ENCODE measurements around the gene ANAPC2. TPM values are rescaled to one million over a fixed set of nuclear protein-coding genes. Genes with fewer than 3 reads are reported as not detected.

The ANAPC2 gene
- total RNA-seq, 2 experiments from 2014 or later = 34.8 to 90.4 TPM

- CTCF ChIA-PET (ENCODE audit: unreplicated experiment) = interaction anchor here (0.6 to 0.7 kb wide), 2 partner anchors 15 kb away, joined by 3 to 6 read pairs; no protein-coding TSS in a partner anchor
Observed at GRCh38 chr9:137191691-137192447, 3.5 kb upstream of the ANAPC2 start.

DNA sequence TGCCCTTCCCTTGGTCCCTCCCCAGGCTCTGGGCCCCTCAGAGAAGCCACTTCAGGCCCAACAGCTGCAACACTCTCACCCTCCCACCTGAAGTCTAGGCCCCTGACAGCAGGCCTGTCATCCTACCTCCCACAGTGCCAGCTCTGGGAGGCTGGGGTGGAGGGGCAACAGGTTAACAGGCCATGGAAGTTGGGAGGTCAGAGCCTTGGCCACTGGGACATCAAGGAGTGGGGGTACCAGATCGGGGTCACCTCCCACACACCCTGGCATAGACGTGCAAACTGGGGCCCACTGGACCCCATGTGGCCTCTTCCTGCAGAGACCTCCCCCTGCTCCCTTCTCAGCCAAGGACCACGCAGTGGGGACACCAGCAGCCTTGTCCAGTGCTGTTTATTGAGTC lies 2.9 kb upstream of the ANAPC2 start:
- ChIA-PET CTCF (ENCODE audit: unreplicated experiment) (interaction anchor here (0.6 kb wide), 1 partner anchor 15 kb away, joined by 6 read pairs; no protein-coding TSS in a partner anchor), POLR2A (no interaction called here)
- Histone ChIP-seq H4K20me1 (ENCODE audit: insufficient read depth, low read length) (peaks cover 6% of the 10 kb centered on the region; the same call in 1 of the 2 replicates), H3K9me3 (ENCODE audit: low read length) (no peaks in the 10 kb centered on the region), H3K27ac (ENCODE audit: low read depth, low read length, poor library complexity, severe bottlenecking) (no peak overlapping the region), H3K4me1 (ENCODE audit: insufficient read depth, low read length, poor library complexity, severe bottlenecking) (peaks cover 26% of the 10 kb centered on the region), H2AFZ (ENCODE audit: low read length) (no peak overlapping the region), H3K36me3 (ENCODE audit: insufficient read depth, low read length) (peaks cover 24% of the 10 kb centered on the region; the same call in 1 of the 2 replicates), H3K9me2 (ENCODE audit: insufficient read depth, low read length) (no peaks in the 10 kb centered on the region), H3K4me3 (ENCODE audit: low read depth, low read length, poor library complexity, severe bottlenecking) (no peak overlapping the region), H3K79me2 (ENCODE audit: insufficient read depth, low read depth, low read length) (peaks cover 32% of the 10 kb centered on the region), H3K4me2 (ENCODE audit: low read length) (no peak overlapping the region)
- DNase-seq (ENCODE audit: low spot score) = no peak
- intact Hi-C loops (cut with micrococcal nuclease; ENCODE audit: unreplicated experiment) = no loop called here
- BruUV-seq (replicated peaks) = no TSS peak
- TF ChIP-seq EZH2phosphoT487 (IDR thresholded peaks at IDR 0.05; ENCODE audit: borderline replicate concordance, low read depth, low read length) = no peak
- no peak for TF ChIP-seq CTCF (conservative IDR thresholded peaks at IDR 0.05; ENCODE audit: low read length)

More at GRCh38 chr9:137191691-137192447, 3.5 kb upstream of the ANAPC2 start:
- Histone ChIP-seq H3K9me3 (ENCODE audit: low read length) (no peaks in the 10 kb centered on the region), H3K9me2 (ENCODE audit: insufficient read depth, low read length) (no peaks in the 10 kb centered on the region), H3K4me1 (ENCODE audit: insufficient read depth, low read length, poor library complexity, severe bottlenecking) (peaks cover 20% of the 10 kb centered on the region), H3K79me2 (ENCODE audit: insufficient read depth, low read depth, low read length) (peaks cover 26% of the 10 kb centered on the region), H2AFZ (ENCODE audit: low read length) (no peak overlapping the region), H3K27ac (ENCODE audit: low read depth, low read length, poor library complexity, severe bottlenecking) (no peak overlapping the region), H3K36me3 (ENCODE audit: insufficient read depth, low read length) (peaks cover 20% of the 10 kb centered on the region; the same call in 1 of the 2 replicates), H3K4me3 (ENCODE audit: low read depth, low read length, poor library complexity, severe bottlenecking) (no peak overlapping the region), H3K4me2 (ENCODE audit: low read length) (no peak overlapping the region), H4K20me1 (ENCODE audit: insufficient read depth, low read length) (peaks cover 6% of the 10 kb centered on the region; the same call in 1 of the 2 replicates)
- intact Hi-C loops (cut with micrococcal nuclease; ENCODE audit: unreplicated experiment) = no loop called here
- no peak for DNase-seq (ENCODE audit: low spot score)
- TF ChIP-seq EZH2phosphoT487 (IDR thresholded peaks at IDR 0.05; ENCODE audit: borderline replicate concordance, low read depth, low read length) = no peak
- TF ChIP-seq CTCF (conservative IDR thresholded peaks at IDR 0.05; ENCODE audit: low read length) = no peak
- POLR2A ChIA-PET = no interaction called here
- no TSS peak for BruUV-seq (replicated peaks)
